Esophagus squamous epithelium (tissue), 4 donors: ENCODE results near the gene PMS2.
"Not testable (repeated sequence)": the region's sequence is repeated elsewhere in the genome, so short reads cannot be mapped to it uniquely, and the experiment has no call there.

Experiments
- POLR2A ChIP-seq, 4 donors: fragments of 450-650 bp; IDR thresholded peaks; one replicate each; pipeline ENCODE4 v1.6.1; 2017; ENCODE audit warnings: antibody characterized with exemption in 4 of 4, mild to moderate bottlenecking in 4 of 4, moderate library complexity in 3 of 4
- TF ChIP-seq, protein P1 (sequence below), 6 experiments: fragments of 450-650 bp in 4 of 6; fragments of 200-600 bp in 2 of 6; sonication (generic) in 2 of 6; IDR thresholded peaks; one replicate each; pipeline ENCODE4 v1.5.1; 2016 to 2019; ENCODE audit warnings: antibody characterized with exemption in 6 of 6, mild to moderate bottlenecking in 4 of 6, moderate library complexity in 4 of 6

GRCh38 chr7:5926263-5926870 lies 82.5 kb downstream of the PMS2 start:
- TF ChIP-seq, protein P1, sequence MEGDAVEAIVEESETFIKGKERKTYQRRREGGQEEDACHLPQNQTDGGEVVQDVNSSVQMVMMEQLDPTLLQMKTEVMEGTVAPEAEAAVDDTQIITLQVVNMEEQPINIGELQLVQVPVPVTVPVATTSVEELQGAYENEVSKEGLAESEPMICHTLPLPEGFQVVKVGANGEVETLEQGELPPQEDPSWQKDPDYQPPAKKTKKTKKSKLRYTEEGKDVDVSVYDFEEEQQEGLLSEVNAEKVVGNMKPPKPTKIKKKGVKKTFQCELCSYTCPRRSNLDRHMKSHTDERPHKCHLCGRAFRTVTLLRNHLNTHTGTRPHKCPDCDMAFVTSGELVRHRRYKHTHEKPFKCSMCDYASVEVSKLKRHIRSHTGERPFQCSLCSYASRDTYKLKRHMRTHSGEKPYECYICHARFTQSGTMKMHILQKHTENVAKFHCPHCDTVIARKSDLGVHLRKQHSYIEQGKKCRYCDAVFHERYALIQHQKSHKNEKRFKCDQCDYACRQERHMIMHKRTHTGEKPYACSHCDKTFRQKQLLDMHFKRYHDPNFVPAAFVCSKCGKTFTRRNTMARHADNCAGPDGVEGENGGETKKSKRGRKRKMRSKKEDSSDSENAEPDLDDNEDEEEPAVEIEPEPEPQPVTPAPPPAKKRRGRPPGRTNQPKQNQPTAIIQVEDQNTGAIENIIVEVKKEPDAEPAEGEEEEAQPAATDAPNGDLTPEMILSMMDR (IDR thresholded peaks at IDR 0.05), result not testable (repeated sequence)
- not testable (repeated sequence) for TF ChIP-seq POLR2A (IDR thresholded peaks at IDR 0.05)
